AG09319 (cell line): Measurements from ENCODE around the gene MLIP.

Source experiments
- DNase-seq: peaks from one replicate; pipeline ENCODE4 v3.0.0-alpha.2; 2010; ENCODE audit warnings: low read depth; ENCODE audit errors: extremely low read depth
- TF ChIP-seq, protein P1 (sequence below): IDR thresholded peaks from 2 replicates; pipeline ENCODE4 v1.5.1; 2011; ENCODE audit warnings: low read depth, mild to moderate bottlenecking, inconsistent platforms, low read length, moderate library complexity

The MLIP gene

GRCh38 chr6:54107470-54108090 is 3.7 kb upstream of the MLIP start:
- TF ChIP-seq, protein P1, sequence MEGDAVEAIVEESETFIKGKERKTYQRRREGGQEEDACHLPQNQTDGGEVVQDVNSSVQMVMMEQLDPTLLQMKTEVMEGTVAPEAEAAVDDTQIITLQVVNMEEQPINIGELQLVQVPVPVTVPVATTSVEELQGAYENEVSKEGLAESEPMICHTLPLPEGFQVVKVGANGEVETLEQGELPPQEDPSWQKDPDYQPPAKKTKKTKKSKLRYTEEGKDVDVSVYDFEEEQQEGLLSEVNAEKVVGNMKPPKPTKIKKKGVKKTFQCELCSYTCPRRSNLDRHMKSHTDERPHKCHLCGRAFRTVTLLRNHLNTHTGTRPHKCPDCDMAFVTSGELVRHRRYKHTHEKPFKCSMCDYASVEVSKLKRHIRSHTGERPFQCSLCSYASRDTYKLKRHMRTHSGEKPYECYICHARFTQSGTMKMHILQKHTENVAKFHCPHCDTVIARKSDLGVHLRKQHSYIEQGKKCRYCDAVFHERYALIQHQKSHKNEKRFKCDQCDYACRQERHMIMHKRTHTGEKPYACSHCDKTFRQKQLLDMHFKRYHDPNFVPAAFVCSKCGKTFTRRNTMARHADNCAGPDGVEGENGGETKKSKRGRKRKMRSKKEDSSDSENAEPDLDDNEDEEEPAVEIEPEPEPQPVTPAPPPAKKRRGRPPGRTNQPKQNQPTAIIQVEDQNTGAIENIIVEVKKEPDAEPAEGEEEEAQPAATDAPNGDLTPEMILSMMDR: no peak
- no peak for DNase-seq

DNA sequence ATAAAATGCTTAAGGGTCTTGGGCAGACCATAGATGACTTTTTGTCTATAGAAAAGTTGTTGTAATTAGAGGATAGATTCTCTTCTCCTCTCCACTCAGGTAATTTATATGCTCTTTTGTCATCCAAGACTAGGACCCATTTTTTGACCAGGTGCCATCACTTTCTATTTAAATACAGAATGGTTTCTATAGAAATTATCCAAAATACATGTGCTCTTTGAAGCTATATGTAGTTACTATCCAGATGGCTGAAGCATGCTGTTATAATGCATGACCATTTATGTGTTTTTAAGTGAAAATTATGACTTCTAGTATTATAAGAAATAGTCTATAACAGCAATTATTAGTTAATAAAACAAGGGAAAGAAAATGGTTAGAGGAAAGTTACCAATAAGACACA is 3.0 kb upstream of the MLIP start:
- no peak for DNase-seq

GRCh38 chr6:54109586-54109985 is 1.7 kb upstream of the MLIP start:
- DNase-seq: no peak
- TF ChIP-seq, protein P1: no peak

More for the DNA sequence above, 3.0 kb upstream of the MLIP start:
- TF ChIP-seq, protein P1: no peak

DNA sequence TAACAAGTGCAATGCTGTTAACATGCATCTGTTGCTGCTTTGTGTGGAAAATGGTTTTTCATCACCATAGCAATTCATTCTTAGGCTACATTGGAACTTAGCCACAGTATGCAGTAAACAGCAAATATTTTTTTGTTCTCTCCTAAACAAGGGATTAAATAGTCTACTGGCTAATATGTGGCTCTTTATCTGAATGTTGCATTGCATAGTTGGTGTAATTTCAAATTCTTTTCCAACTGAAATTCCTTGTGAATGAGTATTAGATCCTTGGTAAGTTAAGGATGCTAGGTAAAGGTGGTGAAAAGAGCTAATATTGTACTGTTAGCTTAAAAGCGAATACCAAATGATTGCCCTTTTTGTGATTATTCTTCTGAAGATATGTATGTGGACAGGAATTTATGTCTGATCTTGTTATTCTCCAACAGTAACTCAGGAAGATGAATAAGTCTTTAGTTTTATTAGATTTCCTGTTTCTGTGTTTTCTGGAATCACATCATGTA is 958 bp downstream of the MLIP start:
- DNase-seq: no peak
- TF ChIP-seq, protein P1: no peak

GRCh38 chr6:54114991-54115390 is 3.7 kb downstream of the MLIP start:
- DNase-seq: no peak
- TF ChIP-seq, protein P1: no peak

DNA sequence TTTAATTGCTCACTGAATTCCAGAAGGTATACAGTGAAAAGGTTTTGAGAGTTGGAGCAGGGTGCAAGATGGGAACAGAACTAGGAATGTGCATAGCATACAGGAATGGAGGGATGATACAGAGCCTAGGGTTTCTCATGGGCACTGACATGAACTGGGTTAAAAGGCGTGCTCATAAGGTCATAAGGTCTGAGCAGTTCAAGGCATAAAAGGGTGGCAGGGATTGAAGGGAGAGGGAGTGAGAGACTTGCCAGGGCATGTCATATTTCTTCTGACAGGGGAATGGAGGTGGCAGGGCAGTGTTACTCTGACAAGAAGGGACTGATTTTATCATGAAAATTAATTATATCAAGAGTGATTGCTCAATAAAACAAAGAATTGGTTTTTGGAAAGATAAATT is 4.7 kb downstream of the MLIP start:
- no peak for DNase-seq
- TF ChIP-seq, protein P1: no peak

DNA sequence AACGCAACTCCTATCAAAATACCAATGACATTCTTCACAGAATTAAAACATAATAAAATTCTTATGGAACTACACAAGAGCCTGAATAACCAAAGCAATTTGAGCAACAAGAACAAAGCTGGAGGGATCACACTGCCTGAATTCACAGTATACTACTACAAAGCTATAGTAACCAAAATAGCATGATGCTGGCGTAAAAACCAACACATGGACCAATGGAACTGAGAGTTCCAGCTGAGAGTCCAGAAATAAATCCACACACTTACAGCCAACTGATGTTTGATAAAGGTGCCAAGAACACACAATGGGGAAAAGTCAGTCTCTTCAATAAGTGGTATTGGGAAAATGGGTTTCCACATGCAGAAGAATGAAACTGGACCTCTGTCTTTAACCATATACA is 6.9 kb downstream of the MLIP start:
- DNase-seq: no peak
- TF ChIP-seq, protein P1: no peak
